Stimulated activated CD8-positive, alpha-beta memory T cell treated with anti-CD3 and anti-CD28 coated beads, Interleukin-4, amount 100 ng/mL, for 4 hours (primary cell): Measurements from ENCODE around the gene GLI2.

Experiments used
- DNase-seq, 2 donors: peaks; one replicate each; pipeline ENCODE4 v3.0.0-alpha.2; 2020; ENCODE audit warnings: low read depth in 2 of 2, low spot score in 1 of 2

GLI2 gene

GRCh38 chr2:120769076-120769786 is 33.6 kb downstream of the GLI2 start:
- no peak for DNase-seq

GRCh38 chr2:120769787-120770120 is 34.1 kb downstream of the GLI2 start:
- DNase-seq: no peak

GRCh38 chr2:120770176-120770575 is 34.5 kb downstream of the GLI2 start:
- no peak for DNase-seq

- no peak for DNase-seq
Measured at GRCh38 chr2:120770641-120771040, 35.0 kb downstream of the GLI2 start.

GRCh38 chr2:120771111-120771780 is 35.6 kb downstream of the GLI2 start:
- no peak for DNase-seq

GRCh38 chr2:120771781-120772208 is 36.1 kb downstream of the GLI2 start:
- no peak for DNase-seq

GRCh38 chr2:120772261-120772660 is 36.6 kb downstream of the GLI2 start:
- DNase-seq: no peak

GRCh38 chr2:120773186-120773800 is 37.6 kb downstream of the GLI2 start:
- no peak for DNase-seq

GRCh38 chr2:120774557-120775160 is 39.0 kb downstream of the GLI2 start:
- DNase-seq: no peak

- no peak for DNase-seq
Measured at GRCh38 chr2:120775194-120775593, 39.5 kb downstream of the GLI2 start.

- DNase-seq: no peak
Measured at GRCh38 chr2:120775801-120776589, 40.3 kb downstream of the GLI2 start.

GRCh38 chr2:120776649-120777048 is 41.0 kb downstream of the GLI2 start:
- DNase-seq: no peak

- no peak for DNase-seq
Measured at GRCh38 chr2:120777170-120777751, 41.6 kb downstream of the GLI2 start.

GRCh38 chr2:120777787-120778186 is 42.1 kb downstream of the GLI2 start:
- DNase-seq: no peak

GRCh38 chr2:120778244-120778643 is 42.6 kb downstream of the GLI2 start:
- DNase-seq: no peak

GRCh38 chr2:120779781-120780283 is 44.2 kb downstream of the GLI2 start:
- no peak for DNase-seq

GRCh38 chr2:120780402-120780801 is 44.7 kb downstream of the GLI2 start:
- DNase-seq: no peak

- no peak for DNase-seq
Measured at GRCh38 chr2:120783371-120783791, 47.7 kb downstream of the GLI2 start.

GRCh38 chr2:120783969-120784372 is 48.3 kb downstream of the GLI2 start:
- no peak for DNase-seq
